Measurements from ENCODE around the gene DOCK7.
"Not testable (repeated sequence)": the region's sequence is repeated elsewhere in the genome, so short reads cannot be mapped to it uniquely, and the experiment has no call there.

The DOCK7 gene

DNA sequence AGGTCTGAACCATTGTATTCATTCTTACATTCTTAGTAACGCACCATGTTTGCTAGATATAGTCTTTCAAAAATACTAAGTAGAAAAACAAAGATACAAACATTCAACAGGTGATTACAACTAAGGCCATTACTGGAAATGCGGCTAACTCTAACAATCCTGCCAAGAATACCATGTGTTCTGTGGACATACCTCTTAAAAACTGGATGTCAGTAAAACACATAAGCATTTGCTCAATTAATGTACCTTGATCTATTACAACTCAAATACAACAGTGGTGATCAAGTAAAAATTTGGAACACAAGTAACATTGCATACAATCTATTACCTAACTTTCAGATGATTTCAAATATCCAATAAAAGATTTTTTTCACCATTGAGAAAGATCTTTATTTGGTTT is 75.4 kb downstream of the DOCK7 start:
- DNase-seq (ENCODE audit: low spot score), result no peak

DNA sequence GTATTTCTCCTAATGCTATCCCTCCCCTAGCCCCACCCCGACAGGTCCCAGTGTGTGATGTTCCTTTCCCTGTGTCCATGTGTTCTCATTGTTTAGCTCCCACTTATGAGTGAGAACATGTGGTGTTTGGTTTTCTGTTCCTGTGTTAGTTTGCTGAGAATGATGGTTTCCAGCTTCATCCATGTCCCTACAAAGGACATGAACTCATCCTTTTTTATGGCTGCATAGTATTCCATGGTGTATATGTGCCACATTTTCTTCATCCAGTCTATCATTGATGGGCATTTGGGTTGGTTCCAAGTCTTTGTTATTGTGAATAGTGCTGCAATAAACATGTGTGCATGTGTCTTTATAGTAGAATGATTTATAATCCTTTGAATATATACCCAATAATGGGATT is 77.6 kb downstream of the DOCK7 start:
- not testable (repeated sequence) for DNase-seq (ENCODE audit: low spot score)

DNA sequence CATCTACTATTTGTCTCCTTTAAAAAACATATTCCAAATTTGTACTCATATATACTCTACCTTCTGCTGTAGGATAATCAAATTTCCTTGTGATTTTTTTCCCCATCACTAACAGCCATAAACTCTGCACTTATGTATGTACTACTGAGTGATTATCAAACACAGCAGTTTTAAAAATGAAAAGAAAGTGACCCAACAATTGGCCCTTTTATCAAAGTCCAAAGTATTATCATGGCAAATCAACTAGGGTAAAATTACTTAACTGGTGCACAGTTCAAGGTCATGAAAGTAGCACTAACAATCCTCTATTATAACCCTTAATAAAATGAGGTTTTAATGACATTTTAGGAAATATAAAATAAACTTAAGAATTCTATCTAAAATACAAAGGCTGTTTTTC is 79.3 kb downstream of the DOCK7 start:
- DNase-seq (ENCODE audit: low spot score), result no peak

DNA sequence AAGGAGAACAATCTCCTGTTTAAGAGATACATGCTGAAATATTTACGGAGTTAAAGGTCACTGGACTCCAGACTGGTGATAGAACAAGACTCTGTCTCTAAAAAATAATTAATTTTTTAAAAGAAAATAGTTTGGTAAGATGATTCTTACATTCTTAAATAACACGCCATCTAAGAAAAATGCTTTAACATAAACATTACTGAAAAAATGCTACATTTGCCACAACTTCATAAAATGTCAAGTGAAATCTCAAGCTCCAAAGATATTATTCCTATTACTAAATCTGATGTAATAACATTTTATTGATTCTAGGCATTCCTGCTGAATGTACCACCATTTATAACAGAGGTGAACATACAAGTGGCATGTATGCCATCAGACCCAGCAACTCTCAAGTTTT is 86.7 kb downstream of the DOCK7 start:
- no peak for DNase-seq (ENCODE audit: low spot score)

DNA sequence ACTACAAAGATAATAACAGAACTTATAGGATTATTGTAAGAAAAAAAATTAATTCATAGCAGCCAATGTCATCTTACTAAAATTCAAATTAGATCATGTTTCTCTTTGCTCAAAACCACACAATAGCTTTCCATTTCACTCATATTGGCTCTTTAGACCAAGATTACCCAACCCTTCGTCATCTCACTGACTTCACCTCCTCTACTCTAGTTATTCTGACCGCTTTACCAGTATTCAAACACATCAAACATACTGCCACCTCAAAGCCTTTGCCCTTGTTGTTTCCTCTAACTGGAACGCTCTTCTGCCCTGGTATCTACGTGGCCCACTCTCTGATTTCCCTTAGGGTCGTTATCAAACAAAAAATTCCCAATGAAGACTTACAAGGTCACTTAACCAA is 89.1 kb downstream of the DOCK7 start:
- DNase-seq (ENCODE audit: low spot score), result no peak

DNA sequence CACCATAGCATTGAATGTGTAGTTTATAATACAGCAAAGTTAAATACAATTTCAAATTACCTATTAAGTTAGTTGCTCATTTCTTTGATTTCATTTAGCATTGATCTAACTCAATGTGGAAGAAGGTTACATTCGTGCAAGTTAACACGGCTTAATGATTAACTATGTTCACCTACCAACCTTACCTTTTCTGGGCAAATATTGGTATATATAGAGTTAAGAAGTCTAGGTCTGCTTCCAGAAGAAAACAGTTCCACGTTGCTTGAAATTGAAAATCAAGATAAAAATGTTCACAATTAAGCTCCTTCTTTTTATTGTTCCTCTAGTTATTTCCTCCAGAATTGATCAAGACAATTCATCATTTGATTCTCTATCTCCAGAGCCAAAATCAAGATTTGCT is 90.9 kb downstream of the DOCK7 start, which contains the start of gene ANGPTL3:
Gene ANGPTL3, plus strand, starts transcription at position 240 of the 400 bp plus-strand sequence. Its CDS starts 47 bp downstream, at position 287.
- no peak for DNase-seq (ENCODE audit: low spot score)

DNA sequence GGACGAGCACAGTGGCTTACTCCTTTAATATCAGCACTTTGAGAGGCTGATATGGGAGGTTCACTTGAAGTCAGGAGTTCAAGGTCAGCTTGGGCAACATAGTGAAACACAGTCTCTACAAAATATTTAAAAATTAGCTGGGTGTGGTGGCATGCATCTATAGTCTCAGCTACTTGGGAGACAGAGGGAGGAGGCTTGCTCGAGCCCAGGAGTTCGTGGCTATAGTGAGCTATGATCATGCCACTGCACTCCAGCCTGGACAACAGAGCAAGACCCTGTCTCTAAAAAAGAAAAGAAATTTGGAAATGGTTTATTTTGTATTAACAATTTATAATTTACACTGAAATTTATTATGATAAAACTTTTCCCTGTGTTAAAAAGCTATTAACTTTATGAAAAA is 92.5 kb downstream of the DOCK7 start:
- no peak for DNase-seq (ENCODE audit: low spot score)

DNA sequence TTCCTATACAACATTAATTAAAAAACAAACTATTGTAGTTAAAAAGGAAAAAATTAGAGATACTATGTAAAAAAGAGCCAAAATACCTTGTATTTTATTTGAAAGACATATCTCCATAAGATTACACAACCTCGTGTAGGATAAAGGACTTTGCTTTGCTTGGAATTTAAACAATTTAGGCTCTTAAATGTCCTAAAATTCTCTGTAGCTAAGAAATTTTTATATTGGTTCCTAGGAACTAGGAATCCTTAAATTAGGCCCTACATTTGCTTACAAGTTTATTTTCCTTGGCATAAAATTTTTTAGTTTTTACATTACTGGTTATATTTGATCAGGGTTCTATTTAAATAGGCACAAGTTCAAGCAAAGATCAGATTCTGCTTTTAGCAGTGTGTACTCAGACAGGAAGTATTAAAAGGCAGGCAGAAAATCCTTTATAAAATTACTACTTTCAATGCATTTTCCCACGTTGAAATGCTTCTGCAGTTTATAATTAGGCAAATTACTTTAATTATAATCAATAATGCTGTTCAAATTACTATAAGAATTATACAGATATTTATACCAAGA is 94.3 kb downstream of the DOCK7 start:
- no peak for DNase-seq (ENCODE audit: low spot score)

DNA sequence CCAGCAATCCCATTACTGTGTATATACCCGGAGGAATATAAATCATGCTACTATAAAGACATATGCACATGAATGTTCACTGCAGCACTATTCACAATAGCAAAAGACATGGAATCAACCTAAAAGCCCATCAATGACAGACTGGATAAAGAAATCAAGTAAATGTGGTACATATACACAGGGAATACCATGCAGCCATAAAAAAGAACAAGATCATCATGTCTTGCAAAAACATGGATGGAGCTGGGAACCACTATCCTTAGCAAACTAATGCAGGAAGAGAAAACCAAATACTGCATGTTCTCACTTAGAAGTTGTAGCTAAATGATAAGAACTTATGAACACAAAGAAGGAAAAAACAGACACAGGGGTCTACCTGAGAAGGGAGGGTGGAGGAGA is 97.2 kb downstream of the DOCK7 start:
- DNase-seq (ENCODE audit: low spot score), result no peak

DNA sequence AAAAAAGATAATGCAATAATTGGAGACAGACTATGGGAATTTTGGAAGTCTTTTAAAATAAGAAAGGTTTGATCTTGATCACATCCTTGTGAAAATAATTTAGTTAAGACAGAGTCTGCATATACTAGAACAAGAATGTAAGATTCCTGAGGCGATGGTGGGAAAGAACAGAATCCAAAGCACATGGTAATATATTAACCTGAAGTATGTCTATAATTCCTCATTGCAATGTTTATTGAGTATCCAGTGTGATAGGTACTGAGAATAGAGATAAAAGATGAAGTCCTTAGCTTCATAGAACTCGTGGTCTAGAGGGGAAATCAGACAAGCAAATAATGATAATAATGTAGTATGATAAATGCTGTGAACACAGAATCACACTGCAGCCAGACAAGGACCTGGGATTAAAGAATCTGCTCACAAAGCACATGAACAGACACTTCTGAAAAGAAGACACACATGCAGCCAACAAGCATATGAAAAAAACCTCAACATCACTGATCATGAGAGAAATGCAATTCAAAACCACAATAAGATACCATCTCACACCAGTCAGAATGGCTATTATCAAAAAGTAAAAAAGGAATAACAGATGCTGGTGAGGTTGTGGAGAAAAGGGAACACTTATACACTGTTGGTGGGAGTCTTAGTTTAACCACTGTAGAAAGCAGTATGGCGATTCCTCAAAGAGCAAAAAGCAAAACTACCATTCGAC is 97.8 kb downstream of the DOCK7 start:
- DNase-seq (ENCODE audit: low spot score), result no peak

DNA sequence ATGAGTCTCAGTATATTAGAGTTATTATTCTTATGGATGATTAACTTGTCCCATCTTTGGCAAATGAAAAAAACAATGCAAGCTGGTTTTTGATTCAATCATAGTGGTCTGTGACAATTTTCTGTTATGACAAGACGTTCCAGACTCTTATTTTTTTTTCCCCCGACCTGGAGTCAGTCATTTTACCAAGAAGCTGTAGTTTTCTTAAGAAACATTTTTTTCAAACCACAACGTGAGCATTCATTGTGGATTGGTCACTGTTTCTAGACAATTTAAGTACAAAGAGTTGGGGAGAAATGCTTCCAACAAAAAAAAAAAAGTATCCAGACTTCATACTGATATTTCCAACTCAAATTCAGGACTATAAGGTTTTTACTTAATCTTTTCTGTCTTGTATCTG is 98.9 kb downstream of the DOCK7 start:
- no peak for DNase-seq (ENCODE audit: low spot score)

DNA sequence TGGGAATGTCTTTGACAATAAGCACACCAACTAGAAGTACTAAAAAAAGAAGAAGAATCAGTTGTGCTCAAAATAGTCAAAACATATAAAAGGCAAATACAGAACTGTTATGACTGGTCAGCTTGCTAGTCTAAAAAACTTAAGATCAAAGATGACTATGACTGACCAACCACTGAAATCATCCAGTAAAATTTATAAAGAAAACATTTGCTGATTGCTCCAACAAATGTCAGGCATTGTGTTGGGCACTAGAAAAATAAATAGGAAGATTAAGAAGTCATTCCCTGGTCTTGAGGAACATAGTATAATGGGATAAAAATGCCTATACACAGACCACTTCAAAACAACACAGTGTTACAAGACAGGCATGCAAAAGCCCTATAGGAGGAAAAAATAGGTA is 100.2 kb downstream of the DOCK7 start:
- DNase-seq (ENCODE audit: low spot score), result no peak

DNA sequence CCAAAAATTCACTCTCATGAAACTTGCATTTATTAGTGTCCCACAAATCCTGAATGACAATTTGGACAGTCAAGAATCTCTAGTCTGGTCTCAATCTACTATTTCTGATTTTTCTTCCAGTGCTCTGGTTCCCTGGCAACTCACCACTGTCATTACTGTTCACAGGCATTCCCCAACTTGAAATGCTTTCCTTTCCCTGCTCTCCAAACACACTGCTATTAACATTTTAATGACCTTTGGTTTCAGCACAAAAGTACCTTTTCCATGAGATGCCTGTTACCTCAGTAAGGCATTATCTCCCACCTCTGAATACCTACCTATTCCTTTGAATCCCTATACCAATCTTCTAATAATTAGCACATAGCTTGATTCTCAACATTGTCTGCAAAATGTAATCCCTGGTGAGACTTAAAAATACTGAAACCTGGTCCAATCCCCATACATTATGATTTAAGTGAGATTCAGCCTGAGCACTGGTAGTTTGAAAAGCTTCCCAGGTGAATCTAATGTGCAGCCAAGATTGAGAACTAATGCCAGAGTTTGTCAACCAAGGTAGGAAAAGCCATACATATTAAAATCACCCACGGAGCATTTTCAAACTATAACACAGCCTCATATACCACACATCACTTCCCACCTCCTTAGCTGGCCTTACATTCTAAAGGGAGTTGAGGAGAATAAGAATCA is 102.6 kb downstream of the DOCK7 start:
- DNase-seq (ENCODE audit: low spot score), result no peak

DNA sequence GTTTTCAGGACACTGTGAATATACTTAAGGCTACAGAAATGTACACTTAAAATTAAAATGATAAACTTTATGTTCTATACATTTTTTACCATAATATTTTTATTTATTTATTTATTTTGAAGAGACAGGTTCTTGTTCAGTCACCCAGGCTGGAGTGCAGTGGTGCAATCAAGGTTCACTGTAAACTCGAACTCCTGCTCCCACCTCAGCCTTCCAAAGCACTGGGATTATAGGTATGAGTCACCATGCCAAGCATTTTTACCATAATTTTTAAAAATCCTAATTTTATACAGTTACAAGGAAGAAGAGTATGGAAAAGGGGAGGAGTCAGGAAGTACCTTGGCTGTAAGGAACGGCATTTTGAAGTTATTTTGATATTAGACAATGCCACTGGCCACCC is 114.5 kb downstream of the DOCK7 start:
- no peak for DNase-seq (ENCODE audit: low spot score)

DNA sequence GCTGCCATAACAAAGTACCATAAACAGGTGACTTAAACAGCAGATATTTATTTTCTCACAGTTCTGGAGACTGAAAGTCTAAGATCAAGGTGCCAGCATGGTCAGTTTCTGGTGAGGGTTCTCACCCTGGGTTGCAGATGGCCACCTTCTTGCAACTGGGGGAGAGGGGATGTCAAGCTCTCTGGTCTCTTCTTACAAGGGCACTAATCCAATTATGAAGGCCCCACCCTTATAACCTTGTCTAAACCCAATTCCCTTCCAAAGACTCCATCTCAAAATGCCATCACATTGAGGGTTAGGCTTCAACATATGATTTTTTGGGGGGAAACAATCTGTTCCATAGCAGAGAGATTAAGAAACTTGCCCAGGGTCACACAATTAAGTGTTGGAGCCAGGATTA is 115.7 kb downstream of the DOCK7 start:
- no peak for DNase-seq (ENCODE audit: low spot score)

DNA sequence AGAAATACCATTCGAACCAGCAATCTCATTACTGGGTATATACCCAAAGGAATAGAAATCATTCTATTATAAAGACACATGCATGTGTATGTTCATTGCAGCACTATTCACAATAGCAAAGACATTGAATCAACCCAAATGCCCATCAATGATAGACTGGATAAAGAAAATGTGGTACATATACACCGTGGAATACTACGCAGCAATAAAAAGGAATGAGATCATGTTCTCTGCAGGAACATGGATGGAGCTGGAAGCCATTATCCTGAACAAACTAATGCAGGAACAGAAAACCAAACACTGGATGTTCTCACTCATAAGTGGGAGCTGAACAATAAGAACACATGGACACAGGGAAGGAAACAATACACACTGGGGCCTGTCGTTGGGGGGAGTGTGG is 116.7 kb downstream of the DOCK7 start:
- DNase-seq (ENCODE audit: low spot score), result not testable (repeated sequence)

DNA sequence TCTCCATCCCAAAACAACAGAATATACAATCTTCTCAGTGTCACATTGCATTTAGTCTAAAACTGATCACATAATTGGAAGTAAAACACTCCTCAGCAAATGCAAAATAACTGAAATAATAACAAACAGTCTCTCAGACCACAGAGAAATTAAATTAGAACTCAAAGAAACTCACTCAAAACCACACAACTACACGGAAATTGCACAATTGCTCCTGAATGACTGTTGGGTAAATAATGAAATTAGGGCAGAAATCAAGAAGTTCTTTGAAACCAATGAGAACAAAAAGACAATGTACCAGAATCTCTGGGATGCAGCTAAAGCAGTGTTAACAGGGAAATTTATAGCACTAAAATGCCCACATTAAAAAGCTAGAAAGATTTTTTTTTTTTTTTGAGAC is 120.3 kb downstream of the DOCK7 start:
- not testable (repeated sequence) for DNase-seq (ENCODE audit: low spot score)

DNA sequence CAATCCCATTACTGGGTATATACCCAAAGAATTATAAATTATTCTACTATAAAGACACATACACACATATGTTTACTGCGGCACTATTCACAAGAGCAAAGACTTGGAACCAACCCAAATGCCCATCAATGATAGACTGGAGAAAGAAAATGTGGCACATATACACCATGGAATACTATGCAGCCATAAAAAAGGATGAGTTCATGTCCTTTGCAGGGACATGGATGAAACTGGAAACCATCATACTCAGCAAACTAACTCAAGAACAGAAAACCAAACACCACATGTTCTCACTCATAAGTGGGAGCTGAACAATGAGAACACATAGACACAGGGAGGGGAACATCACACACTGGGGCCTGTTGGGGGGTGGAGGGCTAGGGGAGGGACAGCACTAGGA is 121.0 kb downstream of the DOCK7 start:
- DNase-seq (ENCODE audit: low spot score), result not testable (repeated sequence)

DNA sequence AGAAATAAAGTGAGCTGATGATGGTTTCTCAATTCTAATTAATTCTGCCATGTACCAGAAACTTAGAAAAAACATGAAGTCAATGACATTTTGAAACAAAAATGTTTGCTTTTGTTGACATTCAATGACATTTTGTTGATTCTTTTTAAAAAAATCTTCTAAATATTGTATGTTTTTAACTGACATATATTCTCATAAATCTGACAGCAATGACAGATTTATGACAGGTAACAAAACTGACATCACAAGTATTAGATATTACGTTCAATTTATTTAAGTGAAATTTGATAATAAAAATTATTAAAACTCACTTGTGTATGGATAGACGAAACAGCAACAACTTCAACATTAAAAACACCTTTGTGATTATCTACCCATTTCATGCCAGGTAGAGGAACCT is 126.9 kb downstream of the DOCK7 start:
- no peak for DNase-seq (ENCODE audit: low spot score)

DNA sequence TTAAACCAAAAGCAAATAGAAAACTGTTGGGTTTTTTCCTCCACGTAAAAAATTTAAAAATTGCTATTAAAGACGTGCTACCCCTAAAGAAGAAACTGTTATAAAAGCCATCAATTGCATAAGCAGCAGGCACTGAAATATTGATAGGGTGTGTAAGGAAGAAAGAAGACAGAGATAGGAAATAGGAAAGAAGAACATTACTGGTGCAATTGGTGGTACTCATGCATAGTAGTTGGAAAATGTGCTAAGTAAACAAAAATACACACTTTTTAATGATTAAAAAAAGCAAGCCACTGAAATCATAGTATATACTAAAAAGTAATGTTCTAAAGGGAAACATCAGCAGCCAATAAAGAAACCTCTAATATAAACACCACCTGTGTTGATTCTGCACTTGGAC is 143.6 kb downstream of the DOCK7 start:
- DNase-seq (ENCODE audit: low spot score), result no peak

DNA sequence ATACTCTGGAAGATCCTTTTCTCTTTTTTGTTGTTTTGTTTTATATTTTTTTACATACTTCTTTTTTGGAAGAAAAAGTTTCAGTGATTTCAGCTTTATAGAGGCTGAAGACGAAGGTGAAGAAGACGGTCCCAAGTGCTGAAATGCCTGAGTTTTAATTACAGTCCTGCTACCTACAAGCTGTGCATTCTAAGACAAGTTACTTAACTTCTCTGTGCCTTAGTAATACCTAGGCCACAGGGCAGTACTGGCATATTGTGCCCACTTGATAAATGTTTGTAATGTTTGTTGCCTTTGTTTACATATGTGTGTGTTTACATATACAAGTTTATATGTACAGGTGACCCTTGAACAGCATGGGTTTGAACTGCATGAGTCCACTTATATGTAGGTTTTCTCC is 147.1 kb downstream of the DOCK7 start:
- DNase-seq (ENCODE audit: low spot score), result no peak

DNA sequence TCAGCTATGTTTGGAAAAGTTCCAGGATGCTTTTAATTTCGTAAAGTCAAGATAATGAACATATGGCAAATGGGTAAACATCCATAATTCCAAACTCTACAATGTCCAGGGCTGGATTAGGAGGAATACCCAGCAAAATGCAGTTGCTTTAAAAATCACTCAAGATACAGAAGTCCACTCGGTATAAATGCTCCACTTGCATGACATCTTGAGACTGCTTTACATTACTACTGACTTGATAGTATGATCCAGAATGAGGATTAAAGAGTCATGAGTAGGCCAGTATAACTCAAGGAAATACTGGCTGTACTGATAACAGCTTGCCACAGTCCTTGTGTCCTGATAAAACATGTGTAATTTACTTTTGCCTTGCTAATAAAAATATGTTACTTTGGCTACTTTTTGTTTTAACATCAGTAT is 149.1 kb downstream of the DOCK7 start:
- DNase-seq (ENCODE audit: low spot score), result no peak

DNA sequence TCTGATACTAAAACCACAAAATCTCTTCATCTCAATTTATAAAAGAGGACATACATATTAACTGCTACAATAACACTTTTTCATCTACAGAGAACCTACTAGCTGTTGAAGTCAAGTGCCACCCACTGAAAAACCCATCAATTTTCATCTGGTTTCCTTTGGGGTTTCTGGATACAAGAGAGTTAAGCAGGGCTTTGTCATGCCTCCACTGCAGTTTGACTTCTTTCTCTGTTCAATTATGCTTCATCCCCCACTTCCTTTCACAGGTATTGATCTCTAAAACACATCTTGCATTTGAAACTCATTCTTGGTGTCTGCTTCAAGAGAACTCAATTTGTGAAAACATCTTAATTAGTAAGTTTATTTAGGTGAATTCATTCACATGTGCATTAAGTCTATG is 151.3 kb downstream of the DOCK7 start:
- DNase-seq (ENCODE audit: low spot score), result no peak
